B cell (primary cell): ENCODE measurements around the gene ITIH2.

Experiments used
- EZH2 ChIP-seq: IDR thresholded peaks from 2 replicates; pipeline ENCODE4 v1.6.1; 2012; ENCODE audit warnings: borderline replicate concordance, low read depth, mild to moderate bottlenecking, moderate library complexity, low read length; ENCODE audit not compliant: insufficient read depth, poor library complexity, severe bottlenecking
- TF ChIP-seq, protein P1 (sequence below): fragments of 200-600 bp; IDR thresholded peaks from one replicate; pipeline ENCODE4 v1.8.0; 2022; ENCODE audit warnings: antibody characterized with exemption, mild to moderate bottlenecking

DNA sequence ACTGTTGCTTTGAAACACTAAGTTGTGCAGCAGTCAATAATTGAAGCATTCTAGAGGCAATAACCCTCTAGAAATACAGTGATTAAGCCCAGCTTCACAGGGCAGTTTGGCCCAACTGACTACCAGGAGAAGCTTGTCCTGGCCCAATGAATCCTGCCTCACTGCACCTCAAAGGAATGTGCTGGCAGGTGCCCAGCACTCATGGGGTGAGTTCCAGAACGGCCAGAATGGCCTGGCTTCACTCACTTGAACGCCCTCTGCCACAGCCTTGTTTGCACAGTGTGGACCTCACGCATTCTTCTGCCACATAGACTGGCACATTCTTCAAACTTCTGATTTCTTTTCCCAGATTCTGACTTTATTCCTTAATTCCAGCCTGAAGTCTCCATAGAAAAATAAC, 6.6 kb upstream of the ITIH2 start:
- TF ChIP-seq, protein P1, sequence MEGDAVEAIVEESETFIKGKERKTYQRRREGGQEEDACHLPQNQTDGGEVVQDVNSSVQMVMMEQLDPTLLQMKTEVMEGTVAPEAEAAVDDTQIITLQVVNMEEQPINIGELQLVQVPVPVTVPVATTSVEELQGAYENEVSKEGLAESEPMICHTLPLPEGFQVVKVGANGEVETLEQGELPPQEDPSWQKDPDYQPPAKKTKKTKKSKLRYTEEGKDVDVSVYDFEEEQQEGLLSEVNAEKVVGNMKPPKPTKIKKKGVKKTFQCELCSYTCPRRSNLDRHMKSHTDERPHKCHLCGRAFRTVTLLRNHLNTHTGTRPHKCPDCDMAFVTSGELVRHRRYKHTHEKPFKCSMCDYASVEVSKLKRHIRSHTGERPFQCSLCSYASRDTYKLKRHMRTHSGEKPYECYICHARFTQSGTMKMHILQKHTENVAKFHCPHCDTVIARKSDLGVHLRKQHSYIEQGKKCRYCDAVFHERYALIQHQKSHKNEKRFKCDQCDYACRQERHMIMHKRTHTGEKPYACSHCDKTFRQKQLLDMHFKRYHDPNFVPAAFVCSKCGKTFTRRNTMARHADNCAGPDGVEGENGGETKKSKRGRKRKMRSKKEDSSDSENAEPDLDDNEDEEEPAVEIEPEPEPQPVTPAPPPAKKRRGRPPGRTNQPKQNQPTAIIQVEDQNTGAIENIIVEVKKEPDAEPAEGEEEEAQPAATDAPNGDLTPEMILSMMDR, result no peak
- TF ChIP-seq EZH2, result no peak
